ENCODE results near the gene UBE2J1.
A peak's percentile ranks its signal among the peaks of the same experiment; 100 is the strongest.

UBE2J1 gene

GRCh38 chr6:89361171-89361570, 8.6 kb upstream of the UBE2J1 start:
- no peak for DNase-seq

GRCh38 chr6:89360415-89360999, 8.0 kb upstream of the UBE2J1 start:
- DNase-seq, result no peak

GRCh38 chr6:89359561-89359960, 7.0 kb upstream of the UBE2J1 start:
- no peak for DNase-seq

- peak; percentile 32 for DNase-seq
Measured at GRCh38 chr6:89357390-89357789, 4.9 kb upstream of the UBE2J1 start.

GRCh38 chr6:89356642-89357170, 4.2 kb upstream of the UBE2J1 start:
- no peak for DNase-seq

- no peak for DNase-seq
Measured at GRCh38 chr6:89355511-89356194, 3.1 kb upstream of the UBE2J1 start.

- no peak for DNase-seq
Measured at GRCh38 chr6:89353702-89354392, 1.3 kb upstream of the UBE2J1 start.

GRCh38 chr6:89353118-89353556, 615 bp upstream of the UBE2J1 start:
- no peak for DNase-seq

GRCh38 chr6:89351671-89352277, 748 bp downstream of the UBE2J1 start:
- peak; percentile 23 for DNase-seq

GRCh38 chr6:89350281-89350966, 2.1 kb downstream of the UBE2J1 start:
- peak; percentile 35 for DNase-seq

- DNase-seq, result no peak
Measured at GRCh38 chr6:89348372-89348771, 4.2 kb downstream of the UBE2J1 start.

GRCh38 chr6:89347825-89348224, 4.7 kb downstream of the UBE2J1 start:
- no peak for DNase-seq

GRCh38 chr6:89346433-89346832, 6.1 kb downstream of the UBE2J1 start:
- no peak for DNase-seq

GRCh38 chr6:89339565-89339964, 13.0 kb downstream of the UBE2J1 start:
- no peak for DNase-seq

- DNase-seq, result no peak
Measured at GRCh38 chr6:89335164-89335563, 17.4 kb downstream of the UBE2J1 start.

GRCh38 chr6:89330910-89331309, 21.6 kb downstream of the UBE2J1 start:
- no peak for DNase-seq

- no peak for DNase-seq
Measured at GRCh38 chr6:89328976-89329375, 23.5 kb downstream of the UBE2J1 start.

- no peak for DNase-seq
Measured at GRCh38 chr6:89324304-89324703, 28.2 kb downstream of the UBE2J1 start.

GRCh38 chr6:89323511-89323971, 29.0 kb downstream of the UBE2J1 start:
- DNase-seq, result no peak

- DNase-seq, result peak; percentile 77
Measured at GRCh38 chr6:89321131-89321970, 31.2 kb downstream of the UBE2J1 start.

- no peak for DNase-seq
Measured at GRCh38 chr6:89320012-89320559, 32.4 kb downstream of the UBE2J1 start.

Measured in hematopoietic multipotent progenitor cell treated with erythropoietin and hydrocortisone succinate and interleukin-3 and kit ligand, for 8 days (in vitro differentiated cells).